Measurements from ENCODE around the gene OLIG1. TPM values are rescaled to one million over a fixed set of nuclear protein-coding genes. Genes with fewer than 3 reads are reported as not detected.
A peak's percentile ranks its signal among the peaks of the same experiment; 100 is the strongest.

Gene OLIG1
- total RNA-seq, 2 experiments from 2014 or later, result 0.61 TPM; not detected in 1

DNA sequence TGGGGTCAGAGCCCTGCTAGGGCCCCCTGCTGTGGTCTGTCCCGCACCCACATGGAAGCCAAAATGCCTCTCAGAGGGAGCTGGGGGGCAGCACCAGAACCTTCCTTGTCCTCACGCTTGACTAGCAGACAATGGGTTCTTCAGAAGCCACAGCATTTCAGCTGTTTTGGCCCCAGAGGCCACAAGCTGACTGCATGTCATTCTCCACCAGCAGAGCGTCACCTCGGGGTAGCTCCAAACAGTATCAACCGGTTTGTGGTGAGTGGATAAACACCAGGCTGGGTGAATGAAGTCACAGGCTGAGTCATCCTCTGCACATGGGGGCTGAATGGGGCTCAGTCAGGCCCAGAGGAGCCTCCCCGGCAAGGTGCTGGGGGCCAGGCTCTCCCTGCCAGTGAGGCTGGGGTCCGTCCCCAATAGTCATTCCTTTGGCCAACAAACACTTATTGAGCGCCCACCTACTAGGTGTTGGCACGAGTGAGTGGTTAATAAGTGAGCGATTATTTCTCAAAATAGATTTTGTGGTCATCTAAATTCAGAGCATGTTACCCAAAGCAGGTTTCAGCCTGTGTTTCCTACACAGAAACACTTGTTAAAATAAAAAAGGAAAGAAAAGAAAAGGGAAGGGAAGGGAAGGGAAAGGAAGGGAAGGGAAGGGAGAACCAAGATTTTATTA, 9.1 kb downstream of the OLIG1 start:
- ATAC-seq, result peak; percentile 96
- TF ChIP-seq, protein P1, sequence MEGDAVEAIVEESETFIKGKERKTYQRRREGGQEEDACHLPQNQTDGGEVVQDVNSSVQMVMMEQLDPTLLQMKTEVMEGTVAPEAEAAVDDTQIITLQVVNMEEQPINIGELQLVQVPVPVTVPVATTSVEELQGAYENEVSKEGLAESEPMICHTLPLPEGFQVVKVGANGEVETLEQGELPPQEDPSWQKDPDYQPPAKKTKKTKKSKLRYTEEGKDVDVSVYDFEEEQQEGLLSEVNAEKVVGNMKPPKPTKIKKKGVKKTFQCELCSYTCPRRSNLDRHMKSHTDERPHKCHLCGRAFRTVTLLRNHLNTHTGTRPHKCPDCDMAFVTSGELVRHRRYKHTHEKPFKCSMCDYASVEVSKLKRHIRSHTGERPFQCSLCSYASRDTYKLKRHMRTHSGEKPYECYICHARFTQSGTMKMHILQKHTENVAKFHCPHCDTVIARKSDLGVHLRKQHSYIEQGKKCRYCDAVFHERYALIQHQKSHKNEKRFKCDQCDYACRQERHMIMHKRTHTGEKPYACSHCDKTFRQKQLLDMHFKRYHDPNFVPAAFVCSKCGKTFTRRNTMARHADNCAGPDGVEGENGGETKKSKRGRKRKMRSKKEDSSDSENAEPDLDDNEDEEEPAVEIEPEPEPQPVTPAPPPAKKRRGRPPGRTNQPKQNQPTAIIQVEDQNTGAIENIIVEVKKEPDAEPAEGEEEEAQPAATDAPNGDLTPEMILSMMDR (IDR thresholded peaks at IDR 0.05), result no peak
- H3K27me3 Mint-ChIP-seq, result peaks cover 14% of the 10 kb centered on the region
- H3K27ac Mint-ChIP-seq, result no peak overlapping the region
- H3K4me3 Mint-ChIP-seq, result no peak overlapping the region
- H3K36me3 Mint-ChIP-seq (ENCODE audit: low read depth), result no peaks in the 10 kb centered on the region
- ChIA-PET CTCF (interaction anchor here (0.6 to 1.3 kb wide), 4 partner anchors 15 to 283 kb away, joined by 3 to 5 read pairs (median 3); no protein-coding TSS in a partner anchor), POLR2A (interaction anchor here (1.2 kb wide), 1 partner anchor 12 kb away, joined by 3 read pairs; no protein-coding TSS in a partner anchor)
- H3K9me3 Mint-ChIP-seq, result no peaks in the 10 kb centered on the region
- peak; percentile 73 for DNase-seq
- peaks cover 10% of the 10 kb centered on the region for H3K4me1 Mint-ChIP-seq (ENCODE audit: low read depth)
- intact Hi-C loops (cut with micrococcal nuclease), result no loop called here

DNA sequence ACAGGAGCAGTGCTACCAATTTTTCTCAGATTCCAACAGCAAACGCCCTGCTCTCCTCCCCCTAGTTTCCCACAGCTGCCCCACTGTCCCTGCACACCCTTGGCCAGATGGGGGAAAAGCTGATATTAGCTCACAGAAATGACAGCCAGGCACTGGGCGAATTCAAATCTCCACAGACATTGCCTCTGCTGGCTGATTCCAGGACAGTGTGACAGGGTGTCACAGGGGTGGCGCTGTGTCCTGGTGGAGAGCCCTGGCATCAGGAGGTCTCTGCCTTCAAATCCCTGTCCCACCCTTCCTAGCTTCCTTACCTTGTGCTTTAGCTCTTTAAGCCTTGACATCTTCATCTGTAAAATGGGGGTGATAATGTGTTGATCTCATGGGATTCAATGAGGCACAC, 10.4 kb downstream of the OLIG1 start:
- no peaks in the 10 kb centered on the region for H3K9me3 Mint-ChIP-seq
- no peak overlapping the region for H3K27ac Mint-ChIP-seq
- DNase-seq (no peak), ATAC-seq (no peak)
- H3K4me1 Mint-ChIP-seq (ENCODE audit: low read depth), result peaks cover 10% of the 10 kb centered on the region
- ChIA-PET POLR2A (interaction anchor here (1.2 kb wide), 1 partner anchor 14 kb away, joined by 3 read pairs; no protein-coding TSS in a partner anchor), CTCF (no interaction called here)
- H3K27me3 Mint-ChIP-seq, result peaks cover 5% of the 10 kb centered on the region
- H3K4me3 Mint-ChIP-seq, result no peak overlapping the region
- TF ChIP-seq, protein P1 (IDR thresholded peaks at IDR 0.05), result no peak
- no peaks in the 10 kb centered on the region for H3K36me3 Mint-ChIP-seq (ENCODE audit: low read depth)
- intact Hi-C loops (cut with micrococcal nuclease), result no loop called here

DNA sequence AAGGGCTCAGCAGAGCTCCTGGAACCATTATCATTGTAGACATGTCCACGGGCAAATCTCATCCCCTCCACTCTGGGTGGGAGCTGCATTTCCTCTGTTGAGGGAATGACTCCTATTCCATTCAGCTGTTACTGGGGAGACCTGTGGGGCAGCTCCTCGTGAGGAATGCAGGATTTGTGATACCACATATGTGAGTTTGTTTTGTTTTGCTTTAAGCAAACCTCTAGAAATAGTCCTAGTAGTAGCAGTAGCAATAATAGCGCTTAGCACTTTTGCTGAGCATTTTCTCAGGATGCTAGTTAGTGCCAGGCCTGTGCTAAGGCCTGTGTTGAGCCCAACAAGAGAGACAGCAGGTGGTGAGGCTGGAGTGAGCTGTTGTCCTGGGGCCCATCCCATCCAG, 10.8 kb downstream of the OLIG1 start:
- no peaks in the 10 kb centered on the region for H3K9me3 Mint-ChIP-seq
- H3K27me3 Mint-ChIP-seq, result peaks cover 5% of the 10 kb centered on the region
- TF ChIP-seq, protein P1 (IDR thresholded peaks at IDR 0.05), result no peak
- DNase-seq (no peak), ATAC-seq (no peak)
- peaks cover 10% of the 10 kb centered on the region for H3K4me1 Mint-ChIP-seq (ENCODE audit: low read depth)
- intact Hi-C loops (cut with micrococcal nuclease), result no loop called here
- H3K36me3 Mint-ChIP-seq (ENCODE audit: low read depth), result no peaks in the 10 kb centered on the region
- H3K27ac Mint-ChIP-seq, result no peak overlapping the region
- ChIA-PET CTCF (no interaction called here), POLR2A (no interaction called here)
- H3K4me3 Mint-ChIP-seq, result no peak overlapping the region

DNA sequence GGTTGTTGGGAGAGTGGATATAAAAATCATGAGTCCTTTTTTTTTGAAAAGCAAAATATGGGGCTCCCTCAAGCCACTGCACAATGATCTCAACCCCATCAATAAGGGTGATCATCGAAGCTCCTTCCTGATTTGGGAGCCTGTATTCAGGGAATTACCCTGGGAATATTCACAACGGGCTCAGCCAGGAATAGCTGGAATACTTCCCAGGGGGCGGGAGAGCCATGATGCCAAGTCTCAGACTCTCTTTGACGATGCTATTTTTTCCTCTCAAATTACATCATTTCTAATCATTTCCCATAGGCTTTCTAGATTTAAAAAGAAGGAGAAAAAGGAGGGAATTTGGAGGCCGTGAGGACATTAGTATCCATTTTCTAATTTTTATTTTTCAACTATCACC, 18.4 kb downstream of the OLIG1 start:
- no peak for DNase-seq
- peaks cover 4% of the 10 kb centered on the region for H3K27me3 Mint-ChIP-seq
- intact Hi-C loops (cut with micrococcal nuclease), result no loop called here
- H3K4me3 Mint-ChIP-seq, result no peak overlapping the region
- H3K4me1 Mint-ChIP-seq (ENCODE audit: low read depth), result no peaks in the 10 kb centered on the region
- no peaks in the 10 kb centered on the region for H3K36me3 Mint-ChIP-seq (ENCODE audit: low read depth)
- CTCF ChIA-PET, result interaction anchor here (1.5 kb wide), 1 partner anchor 149 kb away, joined by 4 read pairs; no protein-coding TSS in a partner anchor
- POLR2A ChIA-PET, result no interaction called here
- no peaks in the 10 kb centered on the region for H3K9me3 Mint-ChIP-seq
- H3K27ac Mint-ChIP-seq, result no peak overlapping the region
- no peak for ATAC-seq
- TF ChIP-seq, protein P1 (IDR thresholded peaks at IDR 0.05), result no peak

DNA sequence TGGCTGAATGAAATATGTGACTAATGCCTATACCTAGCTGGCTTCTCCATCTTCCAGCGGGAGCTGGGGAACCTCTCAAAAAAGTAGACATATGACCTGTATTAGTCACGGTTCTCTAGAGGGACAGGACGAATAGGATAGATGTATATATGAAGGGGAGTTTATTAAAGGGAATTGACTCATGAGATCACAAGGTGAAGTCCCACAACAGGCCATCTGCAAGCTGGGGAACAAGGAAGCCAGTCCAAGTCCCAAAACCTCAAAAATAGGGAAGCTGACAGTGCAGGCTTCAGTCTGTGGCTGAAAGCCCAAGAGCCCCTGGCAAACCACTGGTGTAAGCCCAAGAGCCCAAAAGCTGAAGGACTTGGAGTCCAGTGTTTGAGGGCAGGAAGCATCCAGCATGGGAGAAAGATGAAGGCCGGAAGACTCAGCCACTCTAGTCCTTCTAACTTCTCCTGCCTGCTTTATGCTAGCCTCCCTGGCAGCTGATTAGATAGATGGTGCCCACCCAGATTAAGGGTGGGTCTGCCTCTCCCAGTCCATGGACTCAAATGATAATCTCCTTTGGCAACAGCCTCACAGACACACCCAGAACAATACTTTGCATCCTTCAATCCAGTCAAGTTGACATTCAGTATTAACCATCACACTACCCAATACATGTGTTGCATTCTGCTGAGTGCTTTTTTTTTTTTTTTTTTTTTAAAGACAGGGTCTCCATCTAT, 19.6 kb downstream of the OLIG1 start:
- no peak overlapping the region for H3K27ac Mint-ChIP-seq
- no peaks in the 10 kb centered on the region for H3K4me1 Mint-ChIP-seq (ENCODE audit: low read depth)
- ATAC-seq (no peak), DNase-seq (no peak)
- TF ChIP-seq, protein P1 (IDR thresholded peaks at IDR 0.05), result no peak
- H3K36me3 Mint-ChIP-seq (ENCODE audit: low read depth), result no peaks in the 10 kb centered on the region
- POLR2A ChIA-PET, result no interaction called here
- intact Hi-C loops (cut with micrococcal nuclease), result no loop called here
- no peaks in the 10 kb centered on the region for H3K9me3 Mint-ChIP-seq
- peaks cover 4% of the 10 kb centered on the region for H3K27me3 Mint-ChIP-seq
- CTCF ChIA-PET, result interaction anchor here (1.5 kb wide), 1 partner anchor 150 kb away, joined by 4 read pairs; no protein-coding TSS in a partner anchor
- no peak overlapping the region for H3K4me3 Mint-ChIP-seq
